Measurements from ENCODE around the gene CDC27.

GRCh38 chr17:47190770-47191169, 1.7 kb upstream of the CDC27 start:
- no peak for TF ChIP-seq CTCF (conservative IDR thresholded peaks at IDR 0.05; ENCODE audit: low read length)
- no peak for TF ChIP-seq EZH2phosphoT487 (IDR thresholded peaks at IDR 0.05; ENCODE audit: borderline replicate concordance)

Measured in Loucy (cell line).